ENCODE results near the gene LRMDA. TPM values are rescaled to one million over a fixed set of nuclear protein-coding genes. Genes with fewer than 3 reads are reported as not detected.

The LRMDA gene
- total RNA-seq, 1 experiment from 2014 or later = 4.8 TPM

DNA sequence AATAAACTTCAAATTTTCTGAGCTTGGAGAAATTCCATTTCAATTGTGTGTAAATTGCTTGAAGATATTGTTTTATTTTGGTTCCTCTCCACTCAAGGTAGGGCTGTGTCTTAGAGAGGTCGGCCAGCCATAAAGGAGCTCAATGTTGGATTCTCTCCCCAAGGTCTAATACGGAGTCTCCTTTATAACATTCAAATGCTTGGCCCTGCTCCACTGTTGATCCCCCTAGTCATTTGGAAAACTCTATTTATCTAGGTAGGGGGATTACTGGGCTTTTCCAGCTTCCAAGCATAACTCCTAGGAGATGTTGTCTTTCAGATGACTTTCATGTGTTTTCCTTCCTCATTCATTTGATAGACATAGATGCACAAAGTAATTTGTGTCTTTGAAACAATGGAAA lies 170.9 kb downstream of the LRMDA start:
- POLR2A ChIA-PET = no interaction called here

More for the DNA sequence above, 170.9 kb downstream of the LRMDA start:
- Histone ChIP-seq H2AFZ (ENCODE audit: low read depth, low read length, poor library complexity, severe bottlenecking) (no peak overlapping the region), H3K9me3 (ENCODE audit: control insufficient read depth in 1 of 2, insufficient read depth in 1 of 2, low read depth in 1 of 2, low read length in 2 of 2) (no peaks in the 10 kb centered on the region), H3K79me2 (ENCODE audit: insufficient read depth, low read length) (no peaks in the 10 kb centered on the region), H3K27me3 (ENCODE audit: insufficient read depth, low read length) (peaks cover 12% of the 10 kb centered on the region; the same call in 1 of the 2 replicates), H3K9ac (ENCODE audit: low read length) (no peak overlapping the region), H3K4me3 (replicated peaks in 1 of 2; ENCODE audit: low read depth in 1 of 2, low read length in 2 of 2) (no peak overlapping the region), H4K20me1 (ENCODE audit: insufficient read depth) (no peaks in the 10 kb centered on the region), H3K27ac (ENCODE audit: low read depth, low read length) (no peak overlapping the region), H3K4me2 (ENCODE audit: low read length) (no peak overlapping the region), H3K9me2 (ENCODE audit: insufficient read depth) (no peaks in the 10 kb centered on the region), H3K4me1 (ENCODE audit: control insufficient read depth in 1 of 2, insufficient read depth in 2 of 2, low read length in 2 of 2) (peaks cover 0 to 6% of the 10 kb centered on the region in 2 experiments; a peak in 1 of 4 replicates), H3K36me3 (ENCODE audit: control insufficient read depth in 1 of 2, insufficient read depth in 2 of 2, low read length in 2 of 2) (no peaks in the 10 kb centered on the region)
- no peak for ATAC-seq
- intact Hi-C loops (cut with micrococcal nuclease) = no loop called here
- ChIA-PET CTCF (no interaction called here), RAD21 (ENCODE audit: low non-redundant PET in 1 of 2, low total read pairs in 2 of 2, uncharacterized antibody in 2 of 2, unreplicated experiment in 2 of 2) (no interaction called here)
- DNase-seq (ENCODE audit: low read depth, low spot score) = no peak
- TF ChIP-seq YY1 (IDR thresholded peaks at IDR 0.05; ENCODE audit: extremely low read depth, insufficient replicate concordance, low read depth, low read length) (no peak), ZFX (IDR thresholded peaks at IDR 0.05) (no peak), SIN3A (IDR thresholded peaks at IDR 0.05; ENCODE audit: low read depth) (no peak), SP1 (IDR thresholded peaks at IDR 0.05; ENCODE audit: low read depth) (no peak), SRF (IDR thresholded peaks at IDR 0.05; ENCODE audit: low read depth) (no peak), JUND (IDR thresholded peaks at IDR 0.05) (no peak), POLR2A (IDR thresholded peaks at IDR 0.05; ENCODE audit: borderline replicate concordance, extremely low read depth, insufficient read depth, insufficient read length) (no peak), CBX3 (IDR thresholded peaks at IDR 0.05; ENCODE audit: low read depth) (no peak), FOSL1 (IDR thresholded peaks at IDR 0.05; ENCODE audit: low read depth) (no peak), ZNF274 (IDR thresholded peaks at IDR 0.05; ENCODE audit: low read depth, low read length) (no peak), ELF1 (IDR thresholded peaks at IDR 0.05; ENCODE audit: borderline replicate concordance, low read depth) (no peak), ATF3 (IDR thresholded peaks at IDR 0.05) (no peak), ZBTB33 (IDR thresholded peaks at IDR 0.05; ENCODE audit: extremely low read depth, insufficient replicate concordance, low read length) (no peak), TCF7L2 (IDR thresholded peaks at IDR 0.05; ENCODE audit: borderline replicate concordance, extremely low read depth, insufficient read depth, insufficient read length) (no peak)
- TF ChIP-seq, protein P1, sequence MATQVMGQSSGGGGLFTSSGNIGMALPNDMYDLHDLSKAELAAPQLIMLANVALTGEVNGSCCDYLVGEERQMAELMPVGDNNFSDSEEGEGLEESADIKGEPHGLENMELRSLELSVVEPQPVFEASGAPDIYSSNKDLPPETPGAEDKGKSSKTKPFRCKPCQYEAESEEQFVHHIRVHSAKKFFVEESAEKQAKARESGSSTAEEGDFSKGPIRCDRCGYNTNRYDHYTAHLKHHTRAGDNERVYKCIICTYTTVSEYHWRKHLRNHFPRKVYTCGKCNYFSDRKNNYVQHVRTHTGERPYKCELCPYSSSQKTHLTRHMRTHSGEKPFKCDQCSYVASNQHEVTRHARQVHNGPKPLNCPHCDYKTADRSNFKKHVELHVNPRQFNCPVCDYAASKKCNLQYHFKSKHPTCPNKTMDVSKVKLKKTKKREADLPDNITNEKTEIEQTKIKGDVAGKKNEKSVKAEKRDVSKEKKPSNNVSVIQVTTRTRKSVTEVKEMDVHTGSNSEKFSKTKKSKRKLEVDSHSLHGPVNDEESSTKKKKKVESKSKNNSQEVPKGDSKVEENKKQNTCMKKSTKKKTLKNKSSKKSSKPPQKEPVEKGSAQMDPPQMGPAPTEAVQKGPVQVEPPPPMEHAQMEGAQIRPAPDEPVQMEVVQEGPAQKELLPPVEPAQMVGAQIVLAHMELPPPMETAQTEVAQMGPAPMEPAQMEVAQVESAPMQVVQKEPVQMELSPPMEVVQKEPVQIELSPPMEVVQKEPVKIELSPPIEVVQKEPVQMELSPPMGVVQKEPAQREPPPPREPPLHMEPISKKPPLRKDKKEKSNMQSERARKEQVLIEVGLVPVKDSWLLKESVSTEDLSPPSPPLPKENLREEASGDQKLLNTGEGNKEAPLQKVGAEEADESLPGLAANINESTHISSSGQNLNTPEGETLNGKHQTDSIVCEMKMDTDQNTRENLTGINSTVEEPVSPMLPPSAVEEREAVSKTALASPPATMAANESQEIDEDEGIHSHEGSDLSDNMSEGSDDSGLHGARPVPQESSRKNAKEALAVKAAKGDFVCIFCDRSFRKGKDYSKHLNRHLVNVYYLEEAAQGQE (IDR thresholded peaks at IDR 0.05; ENCODE audit: low read depth) = no peak
- TF ChIP-seq, protein P2, sequence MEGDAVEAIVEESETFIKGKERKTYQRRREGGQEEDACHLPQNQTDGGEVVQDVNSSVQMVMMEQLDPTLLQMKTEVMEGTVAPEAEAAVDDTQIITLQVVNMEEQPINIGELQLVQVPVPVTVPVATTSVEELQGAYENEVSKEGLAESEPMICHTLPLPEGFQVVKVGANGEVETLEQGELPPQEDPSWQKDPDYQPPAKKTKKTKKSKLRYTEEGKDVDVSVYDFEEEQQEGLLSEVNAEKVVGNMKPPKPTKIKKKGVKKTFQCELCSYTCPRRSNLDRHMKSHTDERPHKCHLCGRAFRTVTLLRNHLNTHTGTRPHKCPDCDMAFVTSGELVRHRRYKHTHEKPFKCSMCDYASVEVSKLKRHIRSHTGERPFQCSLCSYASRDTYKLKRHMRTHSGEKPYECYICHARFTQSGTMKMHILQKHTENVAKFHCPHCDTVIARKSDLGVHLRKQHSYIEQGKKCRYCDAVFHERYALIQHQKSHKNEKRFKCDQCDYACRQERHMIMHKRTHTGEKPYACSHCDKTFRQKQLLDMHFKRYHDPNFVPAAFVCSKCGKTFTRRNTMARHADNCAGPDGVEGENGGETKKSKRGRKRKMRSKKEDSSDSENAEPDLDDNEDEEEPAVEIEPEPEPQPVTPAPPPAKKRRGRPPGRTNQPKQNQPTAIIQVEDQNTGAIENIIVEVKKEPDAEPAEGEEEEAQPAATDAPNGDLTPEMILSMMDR (IDR thresholded peaks at IDR 0.05 in 2 of 3, conservative IDR thresholded peaks at IDR 0.05 in 1 of 3; ENCODE audit: borderline replicate concordance in 1 of 3, insufficient read depth in 1 of 3, low read depth in 2 of 3, low read length in 2 of 3) = no peak
- BruUV-seq (replicated peaks) = no TSS peak

Measured in HCT116 (cell line).